H1 (cell line): ENCODE results near the gene ORMDL2. TPM values are rescaled to one million over a fixed set of nuclear protein-coding genes. Genes with fewer than 3 reads are reported as not detected.

Experiments
- CHD1 ChIP-seq: IDR thresholded peaks from 2 replicates; pipeline ENCODE4 v1.6.1; 2012; ENCODE audit warnings: low read depth, low read length, improper control_type of control experiment
- CHD2 ChIP-seq: IDR thresholded peaks from 2 replicates; pipeline ENCODE4 v1.6.1; 2012; ENCODE audit warnings: low read length, improper control_type of control experiment
- EZH2 ChIP-seq: fragments of 200-600 bp; sonication (generic); IDR thresholded peaks from 2 replicates; pipeline ENCODE4 v1.7.1; 2012; ENCODE audit warnings: low read depth, mild to moderate bottlenecking, moderate library complexity, low read length, inconsistent platforms; ENCODE audit not compliant: severe bottlenecking
- POLR2AphosphoS5 ChIP-seq: IDR thresholded peaks from 2 replicates; pipeline ENCODE4 v1.6.1; 2011; ENCODE audit warnings: low read depth, low read length
- SP2 ChIP-seq: IDR thresholded peaks from 2 replicates; pipeline ENCODE4 v1.6.1; 2012; ENCODE audit warnings: mild to moderate bottlenecking, low read length, inconsistent platforms
- polyA plus RNA-seq, 7 experiments: library from polyadenylated mRNA; depleted of rRNA in 3 of 7; stranded (reverse) in 5 of 7; unstranded in 2 of 7; fragments of >200 nt in 5 of 7; fragments of 200-250 nt in 2 of 7; gene quantifications; 1 replicate in 5 of 7; 2 replicates in 1 of 7; 4 replicates in 1 of 7; pipeline versions ENCODE4 v1.2.1 to v1.2.3, GENCODE V29; 2011 to 2013; ENCODE audit warnings: missing spikeins in 2 of 7, mixed read lengths in 2 of 7
- total RNA-seq: library from RNA; stranded (reverse); fragmentation: NEBNext Ultra II Directional; extraction: Animal tissue kit (Norgen Biotek cat#: 25700); gene quantifications from 2 replicates; pipeline ENCODE4 v1.2.1, GENCODE V29; 2021

The ORMDL2 gene
- total and polyA plus RNA-seq, 2 of the 8 experiments (the other 6 are each of a cell fraction or from before 2014, with no cell fraction given), result 39.0 to 65.6 TPM

DNA sequence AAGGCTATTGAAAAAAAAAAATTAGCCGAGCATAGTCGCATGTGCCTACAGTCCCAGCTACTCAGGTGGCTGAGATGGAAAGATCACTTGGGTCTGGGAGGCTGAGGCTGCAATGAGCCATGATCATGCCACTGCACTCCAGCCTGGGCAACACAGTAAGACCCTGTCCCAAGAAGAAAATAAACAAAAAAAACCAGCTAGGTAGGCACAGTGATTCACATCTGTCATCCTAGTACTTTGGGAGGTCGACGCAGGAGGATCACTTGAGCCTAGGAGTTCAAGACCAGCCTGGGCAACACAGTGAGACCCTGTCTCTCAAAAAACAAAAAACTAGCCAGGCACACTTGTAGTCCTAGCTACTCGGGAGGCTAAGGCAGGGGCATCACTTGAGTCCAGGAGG, 8.6 kb upstream of the ORMDL2 start (continued):
- no peak for TF ChIP-seq EZH2
- no peak for TF ChIP-seq SP2
- TF ChIP-seq CHD1, result no peak
- no peak for TF ChIP-seq CHD2
- TF ChIP-seq POLR2AphosphoS5, result no peak
